Activated CD8-positive, alpha-beta T cell treated with anti-CD3 and anti-CD28 coated beads for 36 hours (primary cell): ENCODE results near the gene ACHE. TPM values are rescaled to one million over a fixed set of nuclear protein-coding genes. Genes with fewer than 3 reads are reported as not detected.

ENCODE experiments used
- ATAC-seq: fragments of 200-7000 bp; cut with Tn5 transposase; one replicate; pipeline ENCODE4 v1.10.0; 2021; ENCODE audit warnings: mild to moderate bottlenecking, moderate library complexity
- CTCF ChIA-PET: fragments of 350-600 bp; sonication (Branson Sonifier 250); formaldehyde crosslinking; loops from one replicate; lab custom pipeline; 2021; ENCODE audit warnings: antibody characterized with exemption; lab: Charles Lee
- POLR2A ChIA-PET: fragments of 350-600 bp; sonication (Branson Sonifier 250); formaldehyde crosslinking; loops from one replicate; lab custom pipeline; 2021; ENCODE audit warnings: antibody characterized with exemption; lab: Charles Lee
- DNase-seq: peaks from one replicate; pipeline ENCODE4 v3.0.0-alpha.2; 2020
- H3K27ac Mint-ChIP-seq: one replicate; pipeline ENCODE4 v1.8.0; 2021; ENCODE audit warnings: mild to moderate bottlenecking, mixed read lengths
- H3K27me3 Mint-ChIP-seq: one replicate; pipeline ENCODE4 v1.8.0; 2021; ENCODE audit warnings: mixed read lengths
- H3K36me3 Mint-ChIP-seq: one replicate; pipeline ENCODE4 v1.8.0; 2021; ENCODE audit warnings: low read depth, mixed read lengths
- H3K4me1 Mint-ChIP-seq: one replicate; pipeline ENCODE4 v1.8.0; 2021; ENCODE audit warnings: low read depth, mixed read lengths
- H3K4me3 Mint-ChIP-seq: one replicate; pipeline ENCODE4 v1.8.0; 2021; ENCODE audit warnings: mild to moderate bottlenecking, moderate library complexity, mixed read lengths
- H3K9me3 Mint-ChIP-seq: one replicate; pipeline ENCODE4 v1.8.0; 2021; ENCODE audit warnings: mixed read lengths
- intact Hi-C: fragments of 100-400 bp; cut with micrococcal nuclease; formaldehyde crosslinking; loops from one replicate; pipeline ENCODE4 v1.10.0; 2022
- total RNA-seq, 2 experiments: library from RNA; stranded (reverse); gene quantifications; one replicate each; pipeline ENCODE4 v1.2.3, GENCODE V29; 2021
- TF ChIP-seq, protein P1 (sequence below): fragments of 200-600 bp; IDR thresholded peaks from one replicate; pipeline ENCODE4 v1.8.0; 2022; ENCODE audit warnings: antibody characterized with exemption, mild to moderate bottlenecking

The ACHE gene
- total RNA-seq, 2 experiments from 2014 or later, result 0.25 TPM; not detected in 1

DNA sequence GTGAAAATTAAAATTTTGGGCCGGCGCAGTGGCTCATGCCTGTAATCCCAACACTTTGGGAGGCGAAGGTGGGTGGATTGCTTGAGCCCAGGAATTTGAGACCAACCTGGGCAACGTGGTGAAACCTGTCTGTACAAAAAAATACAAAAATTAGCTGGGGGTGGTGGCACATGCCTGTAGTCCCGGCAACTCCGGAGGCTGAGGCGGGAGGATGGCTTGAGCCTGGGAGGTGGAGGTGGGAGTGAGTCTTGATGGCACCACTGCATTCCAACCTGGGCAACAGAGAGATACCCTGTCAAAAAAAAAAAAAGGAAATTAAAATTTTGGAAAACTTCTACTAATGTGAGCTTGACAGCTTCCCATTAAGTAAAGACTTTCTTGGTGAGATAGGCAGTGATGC lies 17.7 kb downstream of the ACHE start:
- DNase-seq (no peak), ATAC-seq (no peak)
- H3K36me3 Mint-ChIP-seq, result peaks cover 81% of the 10 kb centered on the region
- intact Hi-C loops, result no loop called here
- ChIA-PET POLR2A (interaction anchor here (6.8 kb wide), 1 partner anchor 9 kb away, joined by 167 read pairs; the partner anchor contains the start of gene UFSP1), CTCF (interaction anchor here (1.1 to 1.9 kb wide), 3 partner anchors 9 to 26 kb away, joined by 3 to 9 read pairs (median 3); partner anchors contain the start of gene UFSP1)
- TF ChIP-seq, protein P1, sequence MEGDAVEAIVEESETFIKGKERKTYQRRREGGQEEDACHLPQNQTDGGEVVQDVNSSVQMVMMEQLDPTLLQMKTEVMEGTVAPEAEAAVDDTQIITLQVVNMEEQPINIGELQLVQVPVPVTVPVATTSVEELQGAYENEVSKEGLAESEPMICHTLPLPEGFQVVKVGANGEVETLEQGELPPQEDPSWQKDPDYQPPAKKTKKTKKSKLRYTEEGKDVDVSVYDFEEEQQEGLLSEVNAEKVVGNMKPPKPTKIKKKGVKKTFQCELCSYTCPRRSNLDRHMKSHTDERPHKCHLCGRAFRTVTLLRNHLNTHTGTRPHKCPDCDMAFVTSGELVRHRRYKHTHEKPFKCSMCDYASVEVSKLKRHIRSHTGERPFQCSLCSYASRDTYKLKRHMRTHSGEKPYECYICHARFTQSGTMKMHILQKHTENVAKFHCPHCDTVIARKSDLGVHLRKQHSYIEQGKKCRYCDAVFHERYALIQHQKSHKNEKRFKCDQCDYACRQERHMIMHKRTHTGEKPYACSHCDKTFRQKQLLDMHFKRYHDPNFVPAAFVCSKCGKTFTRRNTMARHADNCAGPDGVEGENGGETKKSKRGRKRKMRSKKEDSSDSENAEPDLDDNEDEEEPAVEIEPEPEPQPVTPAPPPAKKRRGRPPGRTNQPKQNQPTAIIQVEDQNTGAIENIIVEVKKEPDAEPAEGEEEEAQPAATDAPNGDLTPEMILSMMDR, result no peak
- no peaks in the 10 kb centered on the region for H3K9me3 Mint-ChIP-seq
- peak overlapping the region; percentile 71 for H3K27ac Mint-ChIP-seq
- peak overlapping the region; percentile 38 for H3K4me3 Mint-ChIP-seq
- H3K4me1 Mint-ChIP-seq, result peaks cover 42% of the 10 kb centered on the region
- no peaks in the 10 kb centered on the region for H3K27me3 Mint-ChIP-seq

DNA sequence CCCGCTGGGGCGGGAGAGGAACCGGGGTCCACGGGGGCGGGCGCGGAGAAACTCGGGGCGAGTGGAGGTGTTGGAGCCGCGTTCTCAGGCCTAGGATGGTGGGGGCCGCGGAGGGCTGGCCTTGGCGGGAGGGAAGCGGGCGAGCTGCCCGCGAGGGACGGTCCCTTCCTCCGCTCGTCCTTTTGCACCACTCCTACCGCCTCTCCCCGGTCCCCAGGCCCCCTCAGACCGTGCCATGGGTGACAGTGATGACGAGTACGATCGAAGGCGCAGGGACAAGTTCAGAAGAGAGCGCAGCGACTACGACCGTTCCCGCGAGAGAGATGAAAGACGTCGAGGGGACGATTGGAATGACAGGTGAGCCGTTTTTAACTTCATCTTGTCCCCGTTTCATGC lies 20.3 kb downstream of the ACHE start:
- Mint-ChIP-seq H3K9me3 (no peaks in the 10 kb centered on the region), H3K4me3 (peak overlapping the region; percentile 98), H3K27me3 (no peaks in the 10 kb centered on the region), H3K27ac (peak overlapping the region; percentile 98), H3K36me3 (peaks cover 72% of the 10 kb centered on the region), H3K4me1 (peaks cover 41% of the 10 kb centered on the region)
- DNase-seq (peak; percentile 71), ATAC-seq (peak; percentile 47)
- ChIA-PET POLR2A (interaction anchor here (0.7 to 6.8 kb wide), 12 partner anchors 9 to 392 kb away, joined by 3 to 167 read pairs (median 4); partner anchors contain the start of genes POP7, SLC12A9, TRIM56 and TRIP6), CTCF (interaction anchor here (1.0 to 2.8 kb wide), 7 partner anchors 8 to 369 kb away, joined by 3 to 16 read pairs (median 6); partner anchors contain the start of genes POP7, SLC12A9, TRIP6 and UFSP1)
- intact Hi-C loops, result no loop called here
- TF ChIP-seq, protein P1, result no peak

DNA sequence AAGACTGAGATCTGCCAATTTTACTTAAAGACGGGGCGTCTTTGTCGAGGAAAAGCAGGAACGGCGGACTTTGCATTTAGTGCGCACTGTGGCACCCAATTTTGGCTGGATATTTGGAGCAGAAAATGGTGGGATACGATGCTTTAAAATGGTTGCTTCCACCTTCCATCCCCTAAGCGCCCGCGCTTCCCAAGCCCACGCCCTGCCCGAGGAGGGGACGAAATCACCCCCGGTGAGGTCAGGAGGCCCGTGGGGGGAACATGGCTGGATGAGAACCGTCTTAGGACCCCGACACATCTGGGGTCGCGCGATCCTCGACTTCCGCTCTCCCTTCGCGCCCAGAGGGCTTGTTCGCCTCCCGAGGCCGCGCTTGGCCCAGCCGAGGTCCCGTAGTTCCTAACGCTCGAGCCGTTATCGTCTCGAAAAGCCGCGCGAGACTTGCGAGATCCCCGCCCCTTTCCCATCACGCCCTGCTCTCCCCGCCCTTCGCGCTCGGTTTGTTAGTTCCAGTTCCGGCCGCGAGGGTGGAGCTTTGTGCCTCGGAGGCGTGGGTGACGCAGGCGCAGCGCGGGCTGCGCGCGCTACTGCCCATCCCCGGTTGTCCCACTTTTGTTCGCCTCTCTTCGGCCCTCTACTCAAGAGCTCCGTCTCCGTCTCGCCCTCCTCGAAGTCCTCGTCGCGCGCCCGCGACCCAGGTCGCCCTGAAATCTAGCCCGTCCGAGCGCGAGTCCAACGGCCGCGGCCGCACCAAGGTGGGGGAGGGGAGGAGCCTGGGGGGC lies 20.9 kb downstream of the ACHE start, which contains the start of gene SRRT:
Gene SRRT, plus strand, starts transcription at position 527 of the 779 bp plus-strand sequence. CDS start 488 bp downstream, outside the sequence.
- TF ChIP-seq, protein P1, result no peak
- intact Hi-C loops, result no loop called here
- Mint-ChIP-seq H3K4me1 (peaks cover 38% of the 10 kb centered on the region), H3K36me3 (peaks cover 68% of the 10 kb centered on the region), H3K27me3 (no peaks in the 10 kb centered on the region), H3K9me3 (no peaks in the 10 kb centered on the region), H3K27ac (peak within 1 kb of the TSS; percentile 98), H3K4me3 (peak within 1 kb of the TSS; percentile 98)
- POLR2A ChIA-PET, result interaction anchor here (0.6 to 6.8 kb wide), 13 partner anchors 8 to 211 kb away, joined by 3 to 167 read pairs (median 4); partner anchors contain the start of genes POP7, SLC12A9, TRIM56 and TRIP6
- ATAC-seq (peak; percentile 95), DNase-seq (peak; percentile 99)
- CTCF ChIA-PET, result interaction anchor here (1.0 to 2.8 kb wide), 5 partner anchors 12 to 169 kb away, joined by 3 to 16 read pairs (median 9); partner anchors contain the start of genes POP7, SLC12A9 and UFSP1

DNA sequence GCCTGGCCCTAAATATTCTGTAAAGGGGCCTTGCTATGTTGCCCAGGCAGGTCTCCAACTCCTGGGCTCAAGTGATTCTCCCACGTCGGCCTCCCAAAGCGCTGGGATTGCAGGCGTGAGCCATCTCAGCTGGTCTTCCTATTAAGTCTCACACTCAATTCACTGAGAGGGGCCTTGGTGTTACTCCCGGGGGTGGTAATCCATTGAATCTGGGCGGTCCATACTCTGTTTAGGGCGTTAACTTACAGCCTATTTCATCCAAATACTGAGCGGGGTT lies 21.4 kb downstream of the ACHE start:
- CTCF ChIA-PET, result interaction anchor here (2.4 kb wide), 1 partner anchor 13 kb away, joined by 9 read pairs; no protein-coding TSS in a partner anchor
- Mint-ChIP-seq H3K36me3 (peaks cover 64% of the 10 kb centered on the region), H3K27ac (peak overlapping the region; percentile 98), H3K4me3 (peak overlapping the region; percentile 98), H3K9me3 (no peaks in the 10 kb centered on the region), H3K4me1 (peaks cover 34% of the 10 kb centered on the region), H3K27me3 (no peaks in the 10 kb centered on the region)
- POLR2A ChIA-PET, result interaction anchor here (1.2 to 6.8 kb wide), 4 partner anchors 13 to 211 kb away, joined by 3 to 167 read pairs (median 8); partner anchors contain the start of genes SLC12A9, TRIM56 and UFSP1
- TF ChIP-seq, protein P1, result no peak
- no peak for ATAC-seq
- intact Hi-C loops, result no loop called here
- no peak for DNase-seq
